PC-3 (cell line): ENCODE results near the gene ZSCAN2.

ENCODE experiments used
- CTCF ChIP-seq: fragments of 300-600 bp; sonication (generic); conservative IDR thresholded peaks from 2 replicates; pipeline ENCODE4 v1.5.1; 2017; ENCODE audit warnings: antibody characterized with exemption, low read depth, mild to moderate bottlenecking, low read length
- EZH2 ChIP-seq: fragments of 300-600 bp; sonication (generic); IDR thresholded peaks from one replicate; pipeline ENCODE4 v1.6.1; 2017; ENCODE audit warnings: antibody characterized with exemption, mild to moderate bottlenecking, low read length; ENCODE audit not compliant: unreplicated experiment
- EZH2phosphoT487 ChIP-seq: fragments of 300-600 bp; sonication (generic); IDR thresholded peaks from 2 replicates; pipeline ENCODE4 v1.6.1; 2018; ENCODE audit warnings: mild to moderate bottlenecking, antibody characterized with exemption, low read length, borderline replicate concordance

- no peak for TF ChIP-seq CTCF
- TF ChIP-seq EZH2, result no peak
- no peak for TF ChIP-seq EZH2phosphoT487
Measured at GRCh38 chr15:84659904-84660781, 59.3 kb downstream of the ZSCAN2 start.
